Stimulated activated CD4-positive, alpha-beta T cell treated with anti-CD3 and anti-CD28 coated beads, Interleukin-4, amount 100 ng/mL, for 24 hours (primary cell): ENCODE results near the gene ATM.
"Not testable (repeated sequence)": the region's sequence is repeated elsewhere in the genome, so short reads cannot be mapped to it uniquely, and the experiment has no call there.

ENCODE experiments used
- DNase-seq: peaks from one replicate; pipeline ENCODE4 v3.0.0-alpha.2; 2020

ATM gene

DNA sequence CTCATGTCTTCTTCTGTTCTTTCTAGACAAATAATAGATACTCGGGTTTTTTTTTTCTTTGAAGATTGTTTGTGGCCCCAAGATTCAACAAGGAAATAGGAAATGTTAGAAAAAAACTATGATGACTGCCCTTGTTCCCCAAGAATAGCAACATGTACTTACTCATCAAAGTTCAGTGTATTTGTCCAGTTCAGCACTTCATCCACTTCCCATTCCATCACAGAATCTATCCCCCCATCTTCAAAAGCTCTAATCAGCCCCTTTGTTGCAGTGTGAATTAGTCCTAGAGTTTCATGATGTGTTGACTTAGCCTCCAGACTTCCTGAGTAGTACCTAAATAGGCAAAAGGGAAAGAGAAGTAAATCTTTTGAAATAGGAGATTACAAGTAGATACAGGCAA lies 170.2 kb downstream of the ATM start:
- DNase-seq = no peak

DNA sequence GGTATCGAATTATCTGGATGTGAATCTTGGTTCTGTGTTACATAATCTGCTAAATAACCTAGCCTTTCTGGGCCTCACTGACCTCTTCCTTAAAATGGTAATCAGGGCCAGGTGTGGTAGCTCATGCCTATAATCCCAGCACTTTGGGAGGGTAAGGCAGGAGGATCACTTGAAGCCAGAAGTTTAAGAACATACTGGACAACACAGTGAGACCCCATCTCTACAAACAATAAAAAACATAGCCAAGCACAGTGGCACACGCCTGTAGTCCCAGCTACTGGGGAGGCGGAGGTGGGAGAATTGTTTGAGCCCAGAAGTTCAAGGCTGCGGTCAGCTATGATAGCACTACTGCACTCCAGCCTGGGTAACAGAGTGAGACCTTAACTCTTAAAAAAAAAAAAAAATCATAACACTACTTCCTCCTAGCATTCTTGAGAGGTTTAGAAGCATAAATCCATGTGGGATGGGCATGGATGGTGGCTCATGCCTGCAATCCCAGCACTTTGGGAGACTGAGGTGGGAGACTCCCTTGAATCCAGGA lies 171.9 kb downstream of the ATM start:
- DNase-seq = no peak

DNA sequence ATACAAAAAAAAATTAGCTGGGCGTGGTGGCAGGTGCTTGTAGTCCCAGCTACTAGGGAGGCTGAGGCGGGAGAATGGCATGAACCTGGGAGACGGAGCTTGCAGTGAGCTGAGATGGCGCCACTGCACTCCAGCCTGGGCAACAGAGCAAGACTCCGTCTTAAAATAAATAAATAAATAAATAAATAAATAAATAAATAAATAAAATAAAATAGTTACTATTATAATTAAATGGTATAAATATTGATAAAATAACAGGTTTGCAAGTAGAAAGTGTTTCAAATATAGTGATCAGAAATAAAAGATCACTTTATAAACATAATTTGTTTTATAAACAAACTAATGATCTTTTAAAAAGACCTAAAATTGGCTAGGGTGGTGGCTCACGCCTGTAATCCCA lies 173.8 kb downstream of the ATM start:
- not testable (repeated sequence) for DNase-seq

DNA sequence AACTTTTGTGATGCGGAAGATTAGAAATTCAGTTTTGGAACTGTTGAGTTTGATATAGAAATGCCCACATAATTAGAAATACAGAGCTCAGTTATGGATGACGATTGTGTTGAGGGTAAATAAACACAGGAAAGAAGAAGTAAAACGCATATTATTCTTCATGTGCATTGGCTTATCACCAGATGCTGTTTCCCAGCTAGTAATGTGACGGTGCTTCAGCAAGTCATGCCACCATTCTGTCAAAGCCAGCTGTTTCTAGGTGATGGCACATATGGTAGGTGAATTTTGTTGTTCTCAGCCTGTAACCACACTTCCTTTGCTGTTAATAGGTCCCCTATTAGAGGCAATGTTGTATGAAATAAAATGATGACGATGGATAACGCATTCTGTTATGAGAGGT lies 175.6 kb downstream of the ATM start:
- DNase-seq = no peak

DNA sequence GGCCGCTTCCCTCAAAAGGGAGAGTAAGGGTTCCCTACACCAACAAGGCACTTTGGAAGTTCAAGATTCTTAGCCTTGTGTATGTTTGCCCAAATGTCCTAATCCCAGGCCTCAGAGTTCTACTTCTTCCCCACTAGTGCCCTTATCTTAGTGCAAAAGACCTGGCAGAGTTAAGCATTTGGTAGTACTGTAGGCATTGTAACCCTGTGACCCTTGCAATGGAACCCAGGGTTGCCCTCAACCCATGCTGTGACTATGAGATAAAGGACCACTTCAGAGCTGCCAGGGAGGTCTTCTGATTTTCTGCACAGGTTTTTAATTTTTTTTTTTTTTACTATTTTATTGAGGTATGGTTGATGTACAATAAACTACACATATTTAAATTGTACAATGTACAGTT lies 179.4 kb downstream of the ATM start:
- no peak for DNase-seq

DNA sequence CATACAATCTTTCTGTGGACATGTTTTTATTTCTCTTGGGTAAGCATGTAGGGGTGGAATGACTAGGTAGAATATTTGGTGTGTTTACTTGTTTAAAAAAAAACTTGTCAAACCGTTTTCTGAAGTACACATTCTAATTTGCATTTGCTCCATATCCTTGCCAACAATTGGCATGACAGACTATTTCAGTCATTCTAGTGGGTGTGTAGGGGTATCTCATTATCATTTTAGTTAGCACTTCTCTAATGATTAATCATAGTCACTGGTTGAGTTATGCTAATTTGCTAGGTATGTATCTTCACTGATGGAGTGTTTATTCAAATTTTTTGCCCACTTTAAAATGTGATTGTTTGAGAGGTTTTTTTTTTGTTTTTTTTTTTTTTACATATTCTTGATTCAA lies 180.2 kb downstream of the ATM start:
- DNase-seq = no peak

DNA sequence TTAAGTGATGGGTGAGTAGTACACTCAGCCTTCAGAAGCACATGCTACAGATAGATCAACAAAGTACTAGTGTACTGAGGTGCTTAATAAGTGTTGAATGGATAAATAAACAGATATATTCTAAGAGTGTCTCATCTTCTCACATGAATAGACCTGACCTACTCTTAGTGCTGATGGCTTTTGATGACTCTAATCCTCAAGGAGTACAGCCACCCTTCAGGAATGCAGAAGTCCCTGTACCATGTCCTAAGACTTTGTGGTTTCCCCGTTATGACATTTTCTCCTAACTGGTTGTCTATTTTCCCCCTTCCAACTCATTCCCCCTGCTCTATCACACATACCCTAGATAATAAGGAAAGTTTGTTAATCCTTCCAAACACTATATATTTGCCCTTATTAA lies 182.8 kb downstream of the ATM start:
- DNase-seq = no peak

DNA sequence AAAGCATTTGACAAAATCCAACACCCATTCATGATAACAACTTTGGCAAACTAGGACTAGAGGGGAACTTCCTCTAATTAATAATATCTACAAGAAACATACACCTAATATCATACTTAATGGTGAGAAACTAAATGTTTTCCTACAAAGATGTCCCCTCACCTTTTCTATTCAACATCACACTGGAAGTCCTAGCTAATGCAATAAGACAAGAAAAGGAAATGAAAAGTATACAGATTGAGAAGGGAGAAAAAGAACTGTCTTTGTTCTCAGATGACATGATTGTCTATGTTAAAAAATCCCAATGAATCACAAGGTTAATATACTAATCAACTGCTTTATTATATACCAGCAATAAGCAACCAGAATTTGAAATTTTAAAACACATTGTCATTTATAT lies 192.1 kb downstream of the ATM start:
- DNase-seq = no peak

DNA sequence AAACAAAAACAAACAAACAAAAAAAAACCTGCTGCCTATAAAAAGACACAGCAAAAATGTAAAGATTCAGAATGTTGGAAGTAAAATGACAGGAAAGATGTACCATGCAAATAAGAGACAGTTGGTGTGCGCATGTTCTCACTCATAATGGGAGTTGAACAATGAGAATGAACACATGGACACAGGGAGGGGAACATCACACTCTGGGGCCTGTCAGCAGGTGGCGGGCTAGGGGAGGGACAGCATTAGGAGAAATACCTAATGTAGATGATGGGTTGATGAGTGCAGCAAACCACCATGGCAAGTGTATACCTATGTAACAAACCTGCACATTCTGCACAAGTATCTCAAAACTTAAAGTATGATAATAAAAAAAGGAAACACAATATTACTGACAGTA lies 194.7 kb downstream of the ATM start:
- peak; percentile 19 for DNase-seq
